Neural cell (in vitro differentiated cells): ENCODE data around the gene ATN1. TPM values are rescaled to one million over a fixed set of nuclear protein-coding genes. Genes with fewer than 3 reads are reported as not detected.

Experiments used
- H2AFZ ChIP-seq: fragments of 200-600, 300-800 bp; sonication (generic), shearing (Covaris generic); 2 replicates; pipeline ENCODE4 v1.6.0; 2014; ENCODE audit warnings: low read depth, mild to moderate bottlenecking, antibody characterized with exemption, low read length, moderate library complexity
- H3F3A ChIP-seq: fragments of 200-600 bp; shearing (Covaris generic); 2 replicates; pipeline ENCODE4 v1.6.1; 2016; ENCODE audit warnings: mild to moderate bottlenecking, moderate library complexity, mixed read lengths, antibody characterized with exemption, low read length; ENCODE audit not compliant: insufficient read depth, poor library complexity, severe bottlenecking
- H3K27ac ChIP-seq: fragments of 200-600, 300-800 bp; sonication (generic), shearing (Covaris generic); 2 replicates; pipeline ENCODE4 v1.5.1; 2014; ENCODE audit warnings: mild to moderate bottlenecking, low read length, moderate library complexity
- H3K27me3 ChIP-seq: fragments of 300-800, 200-600 bp; sonication (generic), shearing (Covaris generic); 2 replicates; pipeline ENCODE4 v1.6.0; 2014; ENCODE audit warnings: mild to moderate bottlenecking, low read depth, low read length, moderate library complexity; ENCODE audit not compliant: insufficient read depth
- H3K36me3 ChIP-seq: fragments of 300-800, 200-600 bp; sonication (generic), shearing (Covaris generic); 2 replicates; pipeline ENCODE4 v1.5.1; 2014; ENCODE audit warnings: mild to moderate bottlenecking, antibody characterized with exemption, low read length, moderate library complexity; ENCODE audit not compliant: insufficient read depth
- H3K4me2 ChIP-seq: fragments of 300-800, 200-600 bp; sonication (generic), shearing (Covaris generic); 2 replicates; pipeline ENCODE4 v1.6.0; 2014; ENCODE audit warnings: mild to moderate bottlenecking, low read length
- H3K4me3 ChIP-seq: fragments of 300-800, 200-600 bp; sonication (generic), shearing (Covaris generic); 2 replicates; pipeline ENCODE4 v1.5.1; 2014; ENCODE audit warnings: mild to moderate bottlenecking, low read length, moderate library complexity
- H3K79me2 ChIP-seq: fragments of 200-600 bp; shearing (Covaris generic); replicated peaks from 2 replicates; pipeline ENCODE4 v1.6.0; 2014; ENCODE audit warnings: mild to moderate bottlenecking, low read length, moderate library complexity; ENCODE audit not compliant: insufficient read depth
- H3K9ac ChIP-seq: fragments of 300-800, 200-600 bp; sonication (generic), shearing (Covaris generic); 2 replicates; pipeline ENCODE4 v1.6.1; 2016; ENCODE audit warnings: mild to moderate bottlenecking, low read length, mixed read lengths
- H3K9me2 ChIP-seq: fragments of 200-600 bp; shearing (Covaris generic); 2 replicates; pipeline ENCODE4 v1.6.1; 2016; ENCODE audit warnings: mild to moderate bottlenecking, low read length, mixed read lengths; ENCODE audit not compliant: insufficient read depth
- H3K9me3 ChIP-seq: fragments of 200-600, 300-800 bp; sonication (generic), shearing (Covaris generic); 2 replicates; pipeline ENCODE4 v1.6.1; 2016; ENCODE audit warnings: mild to moderate bottlenecking, mixed run types, low read length, moderate library complexity, mixed read lengths
- H4K20me1 ChIP-seq: fragments of 200-600 bp; shearing (Covaris generic); 2 replicates; pipeline ENCODE4 v1.6.1; 2016; ENCODE audit warnings: mild to moderate bottlenecking, mixed run types; ENCODE audit not compliant: insufficient read depth
- EP300 ChIP-seq: fragments of 450-650 bp; conservative IDR thresholded peaks from 2 replicates; pipeline ENCODE4 v1.6.1; 2014; ENCODE audit warnings: antibody characterized with exemption, mild to moderate bottlenecking, moderate library complexity; ENCODE audit not compliant: poor library complexity, severe bottlenecking
- EZH2 ChIP-seq: fragments of 200-600, 300-800 bp; shearing (Covaris generic), sonication (generic); IDR thresholded peaks from 2 replicates; pipeline ENCODE4 v1.6.1; 2014; ENCODE audit warnings: antibody characterized with exemption, low read length, borderline replicate concordance, mild to moderate bottlenecking; ENCODE audit not compliant: insufficient read depth, poor library complexity, severe bottlenecking
- MXI1 ChIP-seq: fragments of 450-650 bp; conservative IDR thresholded peaks from 2 replicates; pipeline ENCODE4 v1.6.1; 2014; ENCODE audit warnings: antibody characterized with exemption, mild to moderate bottlenecking; ENCODE audit not compliant: poor library complexity, severe bottlenecking
- POLR2AphosphoS5 ChIP-seq: IDR thresholded peaks from 2 replicates; pipeline ENCODE4 v1.6.1; 2012
- RAD21 ChIP-seq: fragments of 450-650 bp; conservative IDR thresholded peaks from 2 replicates; pipeline ENCODE4 v1.6.1; 2014; ENCODE audit warnings: antibody characterized with exemption, mild to moderate bottlenecking, moderate library complexity
- SMC3 ChIP-seq: fragments of 450-650 bp; conservative IDR thresholded peaks from 2 replicates; pipeline ENCODE4 v1.6.1; 2014; ENCODE audit warnings: antibody characterized with exemption, mild to moderate bottlenecking, moderate library complexity; ENCODE audit not compliant: poor library complexity
- TAF1 ChIP-seq: IDR thresholded peaks from 2 replicates; pipeline ENCODE4 v1.6.1; 2012; ENCODE audit warnings: low read depth
- polyA plus RNA-seq: library from polyadenylated mRNA; depleted of rRNA; stranded (reverse); fragments of >200 nt; gene quantifications from 2 replicates; pipeline ENCODE4 v1.2.3, GENCODE V29; 2014
- TF ChIP-seq, protein P1 (sequence below): fragments of 450-650 bp; IDR thresholded peaks from 2 replicates; pipeline ENCODE4 v1.5.1; 2014; ENCODE audit warnings: antibody characterized with exemption, mild to moderate bottlenecking, moderate library complexity; ENCODE audit not compliant: poor library complexity, severe bottlenecking
- TF ChIP-seq, protein P2 (sequence below): IDR thresholded peaks from 2 replicates; pipeline ENCODE4 v1.6.1; 2012; ENCODE audit warnings: borderline replicate concordance

ATN1 gene
- polyA plus RNA-seq, 1 donor from 2014 or later, result 9.2 TPM

DNA sequence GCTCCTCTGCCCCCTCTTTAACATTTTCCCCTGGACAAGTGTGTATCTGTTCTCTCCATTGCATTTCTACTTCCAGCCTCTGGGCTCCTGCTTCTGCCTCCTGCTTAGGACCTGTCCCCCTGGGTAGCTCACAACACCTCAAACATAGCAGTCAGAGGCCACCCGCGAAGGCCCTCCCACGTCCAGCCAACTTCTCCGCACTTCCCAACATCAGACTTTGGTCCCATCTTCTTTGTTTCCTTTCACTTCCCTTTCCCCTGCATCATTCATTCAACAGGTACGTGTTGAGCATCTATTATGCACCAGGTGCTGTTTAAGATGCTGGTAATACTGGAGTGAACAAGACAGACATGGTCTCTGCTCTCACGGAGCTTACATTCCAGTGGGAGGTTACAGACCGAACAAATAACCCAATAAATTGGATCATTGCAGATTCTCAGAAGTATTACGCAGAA lies 19.2 kb downstream of the ATN1 start:
- no peak overlapping the region for H3K4me2 ChIP-seq
- H2AFZ ChIP-seq, result no peak overlapping the region
- H3K36me3 ChIP-seq, result no peaks in the 10 kb centered on the region
- no peak overlapping the region for H3K9ac ChIP-seq
- H3K79me2 ChIP-seq, result no peaks in the 10 kb centered on the region
- no peaks in the 10 kb centered on the region for H3K9me3 ChIP-seq
- peaks cover 4% of the 10 kb centered on the region for H3F3A ChIP-seq
- no peaks in the 10 kb centered on the region for H3K9me2 ChIP-seq
- H3K27ac ChIP-seq, result no peak overlapping the region
- no peak for TF ChIP-seq EZH2
- no peak for TF ChIP-seq TAF1
- TF ChIP-seq, protein P1, sequence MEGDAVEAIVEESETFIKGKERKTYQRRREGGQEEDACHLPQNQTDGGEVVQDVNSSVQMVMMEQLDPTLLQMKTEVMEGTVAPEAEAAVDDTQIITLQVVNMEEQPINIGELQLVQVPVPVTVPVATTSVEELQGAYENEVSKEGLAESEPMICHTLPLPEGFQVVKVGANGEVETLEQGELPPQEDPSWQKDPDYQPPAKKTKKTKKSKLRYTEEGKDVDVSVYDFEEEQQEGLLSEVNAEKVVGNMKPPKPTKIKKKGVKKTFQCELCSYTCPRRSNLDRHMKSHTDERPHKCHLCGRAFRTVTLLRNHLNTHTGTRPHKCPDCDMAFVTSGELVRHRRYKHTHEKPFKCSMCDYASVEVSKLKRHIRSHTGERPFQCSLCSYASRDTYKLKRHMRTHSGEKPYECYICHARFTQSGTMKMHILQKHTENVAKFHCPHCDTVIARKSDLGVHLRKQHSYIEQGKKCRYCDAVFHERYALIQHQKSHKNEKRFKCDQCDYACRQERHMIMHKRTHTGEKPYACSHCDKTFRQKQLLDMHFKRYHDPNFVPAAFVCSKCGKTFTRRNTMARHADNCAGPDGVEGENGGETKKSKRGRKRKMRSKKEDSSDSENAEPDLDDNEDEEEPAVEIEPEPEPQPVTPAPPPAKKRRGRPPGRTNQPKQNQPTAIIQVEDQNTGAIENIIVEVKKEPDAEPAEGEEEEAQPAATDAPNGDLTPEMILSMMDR, result no peak
- TF ChIP-seq POLR2AphosphoS5, result no peak
- TF ChIP-seq EP300, result no peak
- no peak for TF ChIP-seq MXI1
- no peak for TF ChIP-seq SMC3
- no peak for TF ChIP-seq RAD21
- TF ChIP-seq, protein P2, sequence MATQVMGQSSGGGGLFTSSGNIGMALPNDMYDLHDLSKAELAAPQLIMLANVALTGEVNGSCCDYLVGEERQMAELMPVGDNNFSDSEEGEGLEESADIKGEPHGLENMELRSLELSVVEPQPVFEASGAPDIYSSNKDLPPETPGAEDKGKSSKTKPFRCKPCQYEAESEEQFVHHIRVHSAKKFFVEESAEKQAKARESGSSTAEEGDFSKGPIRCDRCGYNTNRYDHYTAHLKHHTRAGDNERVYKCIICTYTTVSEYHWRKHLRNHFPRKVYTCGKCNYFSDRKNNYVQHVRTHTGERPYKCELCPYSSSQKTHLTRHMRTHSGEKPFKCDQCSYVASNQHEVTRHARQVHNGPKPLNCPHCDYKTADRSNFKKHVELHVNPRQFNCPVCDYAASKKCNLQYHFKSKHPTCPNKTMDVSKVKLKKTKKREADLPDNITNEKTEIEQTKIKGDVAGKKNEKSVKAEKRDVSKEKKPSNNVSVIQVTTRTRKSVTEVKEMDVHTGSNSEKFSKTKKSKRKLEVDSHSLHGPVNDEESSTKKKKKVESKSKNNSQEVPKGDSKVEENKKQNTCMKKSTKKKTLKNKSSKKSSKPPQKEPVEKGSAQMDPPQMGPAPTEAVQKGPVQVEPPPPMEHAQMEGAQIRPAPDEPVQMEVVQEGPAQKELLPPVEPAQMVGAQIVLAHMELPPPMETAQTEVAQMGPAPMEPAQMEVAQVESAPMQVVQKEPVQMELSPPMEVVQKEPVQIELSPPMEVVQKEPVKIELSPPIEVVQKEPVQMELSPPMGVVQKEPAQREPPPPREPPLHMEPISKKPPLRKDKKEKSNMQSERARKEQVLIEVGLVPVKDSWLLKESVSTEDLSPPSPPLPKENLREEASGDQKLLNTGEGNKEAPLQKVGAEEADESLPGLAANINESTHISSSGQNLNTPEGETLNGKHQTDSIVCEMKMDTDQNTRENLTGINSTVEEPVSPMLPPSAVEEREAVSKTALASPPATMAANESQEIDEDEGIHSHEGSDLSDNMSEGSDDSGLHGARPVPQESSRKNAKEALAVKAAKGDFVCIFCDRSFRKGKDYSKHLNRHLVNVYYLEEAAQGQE, result no peak
- no peak overlapping the region for H3K4me3 ChIP-seq
- no peaks in the 10 kb centered on the region for H4K20me1 ChIP-seq
- H3K27me3 ChIP-seq, result no peaks in the 10 kb centered on the region

DNA sequence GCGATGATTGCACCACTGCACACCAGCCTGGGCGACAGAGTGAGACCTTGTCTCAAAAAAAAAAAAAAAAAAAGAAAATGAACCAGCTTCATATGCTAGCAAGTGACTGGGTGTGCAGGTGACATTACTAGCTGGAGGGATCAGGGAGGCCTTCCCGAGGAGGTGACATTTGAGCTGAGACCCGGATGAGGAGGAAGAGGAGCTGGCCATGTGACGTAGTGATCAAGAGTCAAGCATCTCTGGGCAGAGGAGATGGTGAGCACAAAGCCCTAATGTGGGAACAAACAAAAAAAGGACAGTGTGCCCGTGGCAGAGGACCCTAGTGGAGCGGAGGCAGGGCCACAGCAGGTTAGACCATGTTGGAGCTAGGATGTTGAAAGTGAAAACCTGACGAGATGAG lies 19.9 kb downstream of the ATN1 start:
- Histone ChIP-seq H3K79me2 (no peaks in the 10 kb centered on the region), H3F3A (peaks cover under 1% of the 10 kb centered on the region), H3K4me2 (no peak overlapping the region), H3K27ac (no peak overlapping the region), H3K4me3 (no peak overlapping the region), H3K9me3 (no peaks in the 10 kb centered on the region), H3K9me2 (no peaks in the 10 kb centered on the region), H2AFZ (no peak overlapping the region), H3K27me3 (no peaks in the 10 kb centered on the region), H3K9ac (no peak overlapping the region), H3K36me3 (no peaks in the 10 kb centered on the region), H4K20me1 (no peaks in the 10 kb centered on the region)
- TF ChIP-seq, protein P2, result no peak
- TF ChIP-seq POLR2AphosphoS5, result no peak
- TF ChIP-seq MXI1, result no peak
- TF ChIP-seq RAD21, result no peak
- no peak for TF ChIP-seq TAF1
- TF ChIP-seq, protein P1, result no peak
- no peak for TF ChIP-seq EP300
- no peak for TF ChIP-seq EZH2
- TF ChIP-seq SMC3, result no peak
